ENCODE data around the gene PSMD11.

- TF ChIP-seq SIN3A (IDR thresholded peaks at IDR 0.05; ENCODE audit: borderline replicate concordance, insufficient read depth, low read length) (no peak), POLR2AphosphoS5 (IDR thresholded peaks at IDR 0.05; ENCODE audit: low read depth, low read length) (no peak)
These were observed 45.4 kb upstream of the PSMD11 start for GRCh38 chr17:32398946-32399345.

Measured in PFSK-1 (cell line).